MG63 (cell line): ENCODE results near the gene UBE2F. TPM values are rescaled to one million over a fixed set of nuclear protein-coding genes. Genes with fewer than 3 reads are reported as not detected.
"Not testable (repeated sequence)": the region's sequence is repeated elsewhere in the genome, so short reads cannot be mapped to it uniquely, and the experiment has no call there.

Experiments
- DNase-seq: peaks from one replicate; pipeline ENCODE4 v3.0.0-alpha.2; 2020
- H3K27me3 ChIP-seq: fragments of 250-450 bp; sonication (Bioruptor Pico); 2 replicates; pipeline ENCODE4 v1.5.1; 2020; ENCODE audit warnings: mild to moderate bottlenecking, moderate library complexity
- H3K36me3 ChIP-seq: fragments of 250-450 bp; sonication (Bioruptor Pico); 2 replicates; pipeline ENCODE4 v1.5.1; 2020; ENCODE audit warnings: mild to moderate bottlenecking, moderate library complexity
- H3K4me3 ChIP-seq: fragments of 250-450 bp; sonication (Bioruptor Pico); 2 replicates; pipeline ENCODE4 v1.5.1; 2020; ENCODE audit warnings: mild to moderate bottlenecking, moderate library complexity
- H3K9me3 ChIP-seq: fragments of 250-450 bp; sonication (Bioruptor Pico); 2 replicates; pipeline ENCODE4 v1.5.1; 2020; ENCODE audit warnings: mild to moderate bottlenecking, moderate library complexity
- total RNA-seq: library from RNA; depleted of rRNA; stranded (reverse); fragments of >200 nt; shearing (Covaris generic); gene quantifications from 2 replicates; pipeline ENCODE4 v1.2.3, GENCODE V29; 2014; ENCODE audit warnings: low replicate concordance

The UBE2F gene
- total RNA-seq, 1 experiment from 2014 or later = 121 TPM

GRCh38 chr2:238042849-238043584 lies 76.2 kb downstream of the UBE2F start:
- DNase-seq = peak; percentile 58
- H3K36me3 ChIP-seq = peaks cover 42% of the 10 kb centered on the region

GRCh38 chr2:238043851-238044250 lies 77.0 kb downstream of the UBE2F start:
- no peak for DNase-seq
- peaks cover 36% of the 10 kb centered on the region for H3K36me3 ChIP-seq
- no peaks in the 10 kb centered on the region for H3K9me3 ChIP-seq
- H3K27me3 ChIP-seq = no peaks in the 10 kb centered on the region
- H3K4me3 ChIP-seq = no peak overlapping the region

More at GRCh38 chr2:238042849-238043584, 76.2 kb downstream of the UBE2F start:
- Histone ChIP-seq H3K9me3 (no peaks in the 10 kb centered on the region), H3K27me3 (no peaks in the 10 kb centered on the region), H3K4me3 (no peak overlapping the region)

GRCh38 chr2:238045575-238045974 lies 78.8 kb downstream of the UBE2F start:
- DNase-seq = no peak
- peaks cover 29% of the 10 kb centered on the region for H3K36me3 ChIP-seq
- no peak overlapping the region for H3K4me3 ChIP-seq
- H3K27me3 ChIP-seq = no peaks in the 10 kb centered on the region
- H3K9me3 ChIP-seq = no peaks in the 10 kb centered on the region

- Histone ChIP-seq H3K4me3 (no peak overlapping the region), H3K9me3 (no peaks in the 10 kb centered on the region), H3K36me3 (peaks cover 22% of the 10 kb centered on the region), H3K27me3 (no peaks in the 10 kb centered on the region)
- no peak for DNase-seq
These were observed 80.0 kb downstream of the UBE2F start for GRCh38 chr2:238046725-238047270.

- Histone ChIP-seq H3K4me3 (no peak overlapping the region), H3K36me3 (no peaks in the 10 kb centered on the region), H3K27me3 (no peaks in the 10 kb centered on the region), H3K9me3 (0 out of 2 replicates have a peak, but pooled peaks cover 5% of the 10 kb centered on the region)
- no peak for DNase-seq
These were observed 86.5 kb downstream of the UBE2F start for GRCh38 chr2:238053191-238053776.

- 0 out of 2 replicates have a peak, but pooled peaks cover 5% of the 10 kb centered on the region for H3K9me3 ChIP-seq
- H3K36me3 ChIP-seq = no peaks in the 10 kb centered on the region
- H3K4me3 ChIP-seq = no peak overlapping the region
- DNase-seq = no peak
- H3K27me3 ChIP-seq = no peaks in the 10 kb centered on the region
These were observed 89.0 kb downstream of the UBE2F start for GRCh38 chr2:238055841-238056240.

GRCh38 chr2:238057696-238058575 lies 91.1 kb downstream of the UBE2F start:
- H3K9me3 ChIP-seq, H3K36me3 ChIP-seq, H3K4me3 ChIP-seq, H3K27me3 ChIP-seq, DNase-seq: not testable (repeated sequence)

- peak overlapping the region; percentile 81 for H3K4me3 ChIP-seq
- H3K27me3 ChIP-seq = no peaks in the 10 kb centered on the region
- peaks cover 5% of the 10 kb centered on the region for H3K36me3 ChIP-seq
- no peak for DNase-seq
- H3K9me3 ChIP-seq = 0 out of 2 replicates have a peak, but pooled peaks cover 5% of the 10 kb centered on the region
These were observed 92.7 kb downstream of the UBE2F start for GRCh38 chr2:238059505-238059904.

- Histone ChIP-seq H3K4me3 (peak overlapping the region; percentile 81), H3K9me3 (0 out of 2 replicates have a peak, but pooled peaks cover 5% of the 10 kb centered on the region), H3K27me3 (no peaks in the 10 kb centered on the region), H3K36me3 (peaks cover 12% of the 10 kb centered on the region)
- no peak for DNase-seq
These were observed 93.3 kb downstream of the UBE2F start for GRCh38 chr2:238060096-238060541.

GRCh38 chr2:238060542-238061314 lies 93.9 kb downstream of the UBE2F start, which contains the start of gene SCLY:
TSS of gene SCLY (plus strand) at chr2:238061001. CDS start at chr2:238061055, 54 bp downstream.
- peak within 1 kb of the TSS; percentile 81 for H3K4me3 ChIP-seq
- DNase-seq = peak; percentile 97
- H3K27me3 ChIP-seq = no peaks in the 10 kb centered on the region
- peaks cover 15% of the 10 kb centered on the region for H3K36me3 ChIP-seq
- H3K9me3 ChIP-seq = 0 out of 2 replicates have a peak, but pooled peaks cover 4% of the 10 kb centered on the region

- H3K36me3 ChIP-seq = peaks cover 23% of the 10 kb centered on the region
- H3K27me3 ChIP-seq = no peaks in the 10 kb centered on the region
- H3K9me3 ChIP-seq = no peaks in the 10 kb centered on the region
- peak; percentile 26 for DNase-seq
- H3K4me3 ChIP-seq = peak overlapping the region; percentile 81
These were observed 94.7 kb downstream of the UBE2F start for GRCh38 chr2:238061315-238062202.

GRCh38 chr2:238063414-238064189 lies 96.8 kb downstream of the UBE2F start:
- Histone ChIP-seq H3K9me3 (no peaks in the 10 kb centered on the region), H3K36me3 (peaks cover 32% of the 10 kb centered on the region), H3K27me3 (no peaks in the 10 kb centered on the region), H3K4me3 (no peak overlapping the region)
- no peak for DNase-seq

- DNase-seq = no peak
- Histone ChIP-seq H3K36me3 (peaks cover 40% of the 10 kb centered on the region), H3K27me3 (no peaks in the 10 kb centered on the region), H3K9me3 (no peaks in the 10 kb centered on the region), H3K4me3 (no peak overlapping the region)
These were observed 97.6 kb downstream of the UBE2F start for GRCh38 chr2:238064376-238064775.

- Histone ChIP-seq H3K9me3 (no peaks in the 10 kb centered on the region), H3K4me3 (no peak overlapping the region), H3K36me3 (peaks cover 47% of the 10 kb centered on the region), H3K27me3 (no peaks in the 10 kb centered on the region)
- DNase-seq = no peak
These were observed 98.4 kb downstream of the UBE2F start for GRCh38 chr2:238065071-238065846.
